Hepatocyte (in vitro differentiated cells): ENCODE data around the gene ADAM17. TPM values are rescaled to one million over a fixed set of nuclear protein-coding genes. Genes with fewer than 3 reads are reported as not detected.

ENCODE experiments used
- DNase-seq: peaks from one replicate; pipeline ENCODE4 v3.0.0-alpha.2; 2016; ENCODE audit warnings: low spot score
- H2AFZ ChIP-seq: fragments of 200-600 bp; sonication (generic); 2 replicates; pipeline ENCODE4 v1.6.0; 2016; ENCODE audit warnings: antibody characterized with exemption, mild to moderate bottlenecking
- H3K27ac ChIP-seq: fragments of 200-600 bp; sonication (generic); 2 replicates; pipeline ENCODE4 v1.5.1; 2016; ENCODE audit warnings: mild to moderate bottlenecking
- H3K27me3 ChIP-seq: fragments of 200-600 bp; sonication (generic); 2 replicates; pipeline ENCODE4 v1.6.1; 2016
- H3K36me3 ChIP-seq: fragments of 200-600 bp; sonication (generic); replicated peaks from 2 replicates; pipeline ENCODE4 v1.5.1; 2016; ENCODE audit warnings: low read depth; ENCODE audit not compliant: insufficient read depth
- H3K4me1 ChIP-seq: fragments of 200-600 bp; sonication (generic); 2 replicates; pipeline ENCODE4 v1.5.1; 2016; ENCODE audit warnings: mild to moderate bottlenecking, moderate library complexity; ENCODE audit not compliant: insufficient read depth
- H3K4me2 ChIP-seq: fragments of 200-600 bp; sonication (generic); 2 replicates; pipeline ENCODE4 v1.6.0; 2016
- H3K4me3 ChIP-seq: fragments of 200-600 bp; sonication (generic); 2 replicates; pipeline ENCODE4 v1.5.1; 2016; ENCODE audit warnings: mild to moderate bottlenecking
- H3K79me2 ChIP-seq: fragments of 200-600 bp; sonication (generic); 2 replicates; pipeline ENCODE4 v1.6.0; 2017; ENCODE audit warnings: mild to moderate bottlenecking
- H3K9me2 ChIP-seq: fragments of 200-600 bp; sonication (generic); replicated peaks from 2 replicates; pipeline ENCODE4 v1.6.0; 2017; ENCODE audit warnings: mild to moderate bottlenecking; ENCODE audit not compliant: insufficient read depth
- H3K9me3 ChIP-seq: fragments of 200-600 bp; sonication (generic); 2 replicates; pipeline ENCODE4 v1.5.1; 2016; ENCODE audit warnings: low read depth, mild to moderate bottlenecking
- H4K20me1 ChIP-seq: fragments of 200-600 bp; sonication (generic); 2 replicates; pipeline ENCODE4 v1.6.0; 2016; ENCODE audit warnings: mild to moderate bottlenecking; ENCODE audit not compliant: insufficient read depth, poor library complexity, severe bottlenecking
- CTCF ChIP-seq: fragments of 200-600 bp; sonication (generic); IDR thresholded peaks from 2 replicates; pipeline ENCODE4 v1.5.1; 2016; ENCODE audit warnings: antibody characterized with exemption, mild to moderate bottlenecking; ENCODE audit not compliant: poor library complexity
- EZH2 ChIP-seq: fragments of 200-600 bp; sonication (generic); IDR thresholded peaks from 2 replicates; pipeline ENCODE4 v1.6.1; 2016; ENCODE audit warnings: antibody characterized with exemption, mild to moderate bottlenecking, borderline replicate concordance
- EZH2phosphoT487 ChIP-seq: fragments of 200-600 bp; sonication (generic); IDR thresholded peaks from one replicate; pipeline ENCODE4 v1.6.1; 2018; ENCODE audit warnings: antibody characterized with exemption, mild to moderate bottlenecking, low read depth, moderate library complexity; ENCODE audit not compliant: unreplicated experiment, severe bottlenecking
- WGBS: methylation state at CpG from one replicate; pipeline ENCODE4 v1.1.6; 2016; ENCODE audit warnings: low lambda C conversion rate; ENCODE audit errors: missing lambda C conversion rate; 5-methylcytosine and 5-hydroxymethylcytosine counted together
- polyA plus RNA-seq: library from polyadenylated mRNA; unstranded; fragments of >200 nt; fragmentation: Nextera tagmentation; extraction: Ambion mirVana; gene quantifications from 2 replicates; pipeline ENCODE4 v1.2.1, GENCODE V29; 2016
- total RNA-seq: library from RNA; depleted of rRNA; stranded (reverse); fragments of >200 nt; gene quantifications from 2 replicates; pipeline ENCODE4 v1.2.3, GENCODE V29; 2014

Gene ADAM17
- total and polyA plus RNA-seq, 2 experiments from 2014 or later, result 20.5 to 30.2 TPM

GRCh38 chr2:9484533-9484932 is 71.1 kb downstream of the ADAM17 start:
- Histone ChIP-seq H3K4me3 (no peak overlapping the region), H3K4me1 (no peaks in the 10 kb centered on the region), H2AFZ (no peak overlapping the region), H3K36me3 (no peaks in the 10 kb centered on the region), H3K9me2 (no peaks in the 10 kb centered on the region), H3K27ac (no peak overlapping the region), H3K79me2 (peaks cover 5% of the 10 kb centered on the region), H3K27me3 (no peaks in the 10 kb centered on the region), H3K9me3 (no peaks in the 10 kb centered on the region), H4K20me1 (no peaks in the 10 kb centered on the region), H3K4me2 (no peak overlapping the region)
- TF ChIP-seq EZH2 (no peak), EZH2phosphoT487 (no peak), CTCF (no peak)
- WGBS, result 90% methylated on average over 5 of the region's 5 CpGs
- no peak for DNase-seq

GRCh38 chr2:9483107-9483506 is 72.5 kb downstream of the ADAM17 start:
- no peak overlapping the region for H3K27ac ChIP-seq
- H3K4me2 ChIP-seq, result no peak overlapping the region
- H3K79me2 ChIP-seq, result peaks cover 18% of the 10 kb centered on the region
- H3K36me3 ChIP-seq, result no peaks in the 10 kb centered on the region
- no peaks in the 10 kb centered on the region for H3K9me2 ChIP-seq
- no peak overlapping the region for H3K4me3 ChIP-seq
- no peaks in the 10 kb centered on the region for H4K20me1 ChIP-seq
- H2AFZ ChIP-seq, result no peak overlapping the region
- no peaks in the 10 kb centered on the region for H3K27me3 ChIP-seq
- DNase-seq, result no peak
- no peaks in the 10 kb centered on the region for H3K9me3 ChIP-seq
- no peak for TF ChIP-seq EZH2phosphoT487
- no peak for TF ChIP-seq CTCF
- TF ChIP-seq EZH2, result no peak
- no peaks in the 10 kb centered on the region for H3K4me1 ChIP-seq

- Histone ChIP-seq H3K4me1 (no peaks in the 10 kb centered on the region), H3K9me2 (no peaks in the 10 kb centered on the region), H3K36me3 (no peaks in the 10 kb centered on the region), H2AFZ (no peak overlapping the region), H3K27me3 (no peaks in the 10 kb centered on the region), H3K79me2 (peaks cover 43% of the 10 kb centered on the region), H3K27ac (no peak overlapping the region), H4K20me1 (peaks cover 4% of the 10 kb centered on the region), H3K4me3 (no peak overlapping the region), H3K4me2 (no peak overlapping the region), H3K9me3 (no peaks in the 10 kb centered on the region)
- 93% methylated on average over 4 of the region's 4 CpGs for WGBS
- TF ChIP-seq EZH2 (no peak), EZH2phosphoT487 (no peak), CTCF (no peak)
- DNase-seq, result no peak
Measured at GRCh38 chr2:9480157-9480556, 75.5 kb downstream of the ADAM17 start.

- peaks cover 4% of the 10 kb centered on the region for H4K20me1 ChIP-seq
- DNase-seq, result no peak
- H3K4me2 ChIP-seq, result no peak overlapping the region
- H3K4me1 ChIP-seq, result no peaks in the 10 kb centered on the region
- no peak overlapping the region for H3K27ac ChIP-seq
- H3K9me3 ChIP-seq, result no peaks in the 10 kb centered on the region
- H3K9me2 ChIP-seq, result no peaks in the 10 kb centered on the region
- no peak for TF ChIP-seq EZH2phosphoT487
- no peaks in the 10 kb centered on the region for H3K36me3 ChIP-seq
- H3K27me3 ChIP-seq, result no peaks in the 10 kb centered on the region
- H2AFZ ChIP-seq, result no peak overlapping the region
- WGBS, result 94% methylated on average over 3 of the region's 3 CpGs
- H3K4me3 ChIP-seq, result no peak overlapping the region
- peaks cover 43% of the 10 kb centered on the region for H3K79me2 ChIP-seq
Measured at GRCh38 chr2:9478526-9478925, 77.1 kb downstream of the ADAM17 start.
